GM12878 (cell line): ENCODE results near the gene RHPN2.
A peak's percentile ranks its signal among the peaks of the same experiment; 100 is the strongest.

Experiments
- CBX5 ChIP-seq: sonication (generic); IDR thresholded peaks from 2 replicates; pipeline ENCODE4 v1.6.1; 2016; ENCODE audit warnings: low read depth, moderate library complexity, mild to moderate bottlenecking, inconsistent platforms
- CHD2 ChIP-seq: IDR thresholded peaks from 2 replicates; pipeline ENCODE4 v1.6.1; 2011; ENCODE audit warnings: low read depth, low read length, improper control_type of control experiment, borderline replicate concordance
- EZH2 ChIP-seq: IDR thresholded peaks from 2 replicates; pipeline ENCODE4 v1.6.1; 2012; ENCODE audit warnings: low read depth, mild to moderate bottlenecking, control low read depth, inconsistent platforms, low read length, borderline replicate concordance; ENCODE audit not compliant: control insufficient read depth
- KDM1A ChIP-seq: fragments of 200-600 bp; sonication (generic); IDR thresholded peaks from 2 replicates; pipeline ENCODE4 v1.6.1; 2016; ENCODE audit warnings: borderline replicate concordance
- MXI1 ChIP-seq: fragments of 150-350 bp; IDR thresholded peaks from 2 replicates; pipeline ENCODE4 v1.6.1; 2011; ENCODE audit warnings: low read depth, mild to moderate bottlenecking, inconsistent platforms, low read length, improper control_type of control experiment
- MYC ChIP-seq: IDR thresholded peaks from 2 replicates; pipeline ENCODE4 v1.6.1; 2011; ENCODE audit warnings: mild to moderate bottlenecking, low read length, moderate library complexity, inconsistent platforms; ENCODE audit not compliant: insufficient read depth, insufficient replicate concordance, insufficient read length, severe bottlenecking
- PAX8 ChIP-seq: fragments of 450-650 bp; IDR thresholded peaks from 2 replicates; pipeline ENCODE4 v1.6.1; 2017; ENCODE audit warnings: mild to moderate bottlenecking, moderate library complexity
- POLR2A ChIP-seq: IDR thresholded peaks from 2 replicates; pipeline ENCODE4 v1.6.1; 2011; ENCODE audit warnings: low read depth, mild to moderate bottlenecking, low read length
- POLR2AphosphoS5 ChIP-seq: IDR thresholded peaks from 2 replicates; pipeline ENCODE4 v1.6.1; 2011; ENCODE audit warnings: mild to moderate bottlenecking, low read length, inconsistent platforms
- SMC3 ChIP-seq: IDR thresholded peaks from 2 replicates; pipeline ENCODE4 v1.6.1; 2011; ENCODE audit warnings: low read length, improper control_type of control experiment, borderline replicate concordance
- TCF3 ChIP-seq: IDR thresholded peaks from 2 replicates; pipeline ENCODE4 v1.6.1; 2012; ENCODE audit warnings: low read depth, mild to moderate bottlenecking, low read length, borderline replicate concordance; ENCODE audit not compliant: insufficient read depth
- TF ChIP-seq, protein P1 (sequence below), 3 experiments: IDR thresholded peaks in 2 of 3; conservative IDR thresholded peaks in 1 of 3; 2 replicates each; pipeline ENCODE4 v1.5.1; 2011; ENCODE audit warnings: low read depth in 3 of 3, low read length in 3 of 3, mild to moderate bottlenecking in 3 of 3, control low read depth in 2 of 3, moderate library complexity in 2 of 3, inconsistent platforms in 1 of 3, mixed read lengths in 1 of 3; ENCODE audit not compliant: control insufficient read depth in 2 of 3, insufficient read depth in 1 of 3; ENCODE audit errors: extremely low read depth in 1 of 3
- TF ChIP-seq, protein P2 (sequence below): IDR thresholded peaks from 2 replicates; pipeline ENCODE4 v1.6.1; 2011; ENCODE audit warnings: low read depth, mild to moderate bottlenecking, low read length, moderate library complexity, borderline replicate concordance; ENCODE audit errors: extremely low read depth
- TF ChIP-seq, protein P3 (sequence below): fragments of 450-650 bp; formaldehyde crosslinking; IDR thresholded peaks from 2 replicates; pipeline ENCODE4 v1.5.0; 2022; ENCODE audit warnings: mild to moderate bottlenecking, missing genetic modification characterization

DNA sequence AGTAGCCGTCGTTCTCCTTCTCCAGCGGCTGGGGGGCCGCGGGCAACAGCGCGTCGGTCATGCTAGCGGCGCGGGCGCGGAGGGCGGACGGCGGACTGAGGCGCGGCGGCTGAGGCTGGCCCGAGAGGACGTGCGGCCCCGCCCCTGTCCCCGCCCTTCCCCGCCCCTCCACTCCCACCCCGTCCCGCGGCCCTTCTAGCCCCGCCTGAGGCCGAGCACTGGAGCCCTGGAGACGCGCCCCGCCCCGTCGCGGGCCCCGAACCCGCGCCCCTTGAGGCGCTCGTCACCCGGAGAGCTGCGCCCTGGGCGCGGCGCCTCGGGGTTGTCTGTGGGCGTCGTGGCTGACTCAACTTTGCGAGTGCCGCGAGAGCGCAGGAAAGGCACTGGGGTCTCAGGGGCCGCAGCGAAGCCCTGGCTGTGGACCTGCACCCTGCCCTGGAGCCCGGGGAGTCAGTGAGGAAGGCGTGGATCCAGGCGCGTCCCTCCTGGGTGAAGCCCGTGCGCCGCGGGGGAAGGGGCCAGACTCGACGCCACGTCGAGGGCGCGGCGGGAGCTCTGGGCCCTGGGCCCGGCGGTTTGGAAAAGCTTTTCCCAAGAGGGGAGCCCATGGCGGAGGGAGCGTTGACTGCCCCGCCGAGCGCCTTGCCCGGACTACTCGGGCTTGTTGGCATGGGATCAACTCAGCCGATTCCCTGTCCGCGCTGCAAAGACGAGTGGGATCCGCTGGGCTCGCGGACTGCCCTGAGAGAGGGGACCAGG is at the start of gene RHPN2:
- TF ChIP-seq PAX8: no peak
- no peak for TF ChIP-seq CBX5
- TF ChIP-seq MXI1: no peak
- TF ChIP-seq, protein P1, sequence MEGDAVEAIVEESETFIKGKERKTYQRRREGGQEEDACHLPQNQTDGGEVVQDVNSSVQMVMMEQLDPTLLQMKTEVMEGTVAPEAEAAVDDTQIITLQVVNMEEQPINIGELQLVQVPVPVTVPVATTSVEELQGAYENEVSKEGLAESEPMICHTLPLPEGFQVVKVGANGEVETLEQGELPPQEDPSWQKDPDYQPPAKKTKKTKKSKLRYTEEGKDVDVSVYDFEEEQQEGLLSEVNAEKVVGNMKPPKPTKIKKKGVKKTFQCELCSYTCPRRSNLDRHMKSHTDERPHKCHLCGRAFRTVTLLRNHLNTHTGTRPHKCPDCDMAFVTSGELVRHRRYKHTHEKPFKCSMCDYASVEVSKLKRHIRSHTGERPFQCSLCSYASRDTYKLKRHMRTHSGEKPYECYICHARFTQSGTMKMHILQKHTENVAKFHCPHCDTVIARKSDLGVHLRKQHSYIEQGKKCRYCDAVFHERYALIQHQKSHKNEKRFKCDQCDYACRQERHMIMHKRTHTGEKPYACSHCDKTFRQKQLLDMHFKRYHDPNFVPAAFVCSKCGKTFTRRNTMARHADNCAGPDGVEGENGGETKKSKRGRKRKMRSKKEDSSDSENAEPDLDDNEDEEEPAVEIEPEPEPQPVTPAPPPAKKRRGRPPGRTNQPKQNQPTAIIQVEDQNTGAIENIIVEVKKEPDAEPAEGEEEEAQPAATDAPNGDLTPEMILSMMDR (IDR thresholded peaks at IDR 0.05 in 2 of 3, conservative IDR thresholded peaks at IDR 0.05 in 1 of 3; ENCODE audit: control insufficient read depth in 2 of 3, extremely low read depth in 1 of 3, insufficient read depth in 1 of 3, low read depth in 3 of 3, low read length in 3 of 3): no peak
- no peak for TF ChIP-seq EZH2
- no peak for TF ChIP-seq SMC3
- TF ChIP-seq KDM1A: no peak
- TF ChIP-seq, protein P2, sequence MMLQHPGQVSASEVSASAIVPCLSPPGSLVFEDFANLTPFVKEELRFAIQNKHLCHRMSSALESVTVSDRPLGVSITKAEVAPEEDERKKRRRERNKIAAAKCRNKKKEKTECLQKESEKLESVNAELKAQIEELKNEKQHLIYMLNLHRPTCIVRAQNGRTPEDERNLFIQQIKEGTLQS: no peak
- no peak for TF ChIP-seq CHD2
- no peak for TF ChIP-seq MYC
- peak; percentile 78 for TF ChIP-seq POLR2A
- TF ChIP-seq POLR2AphosphoS5: no peak
- no peak for TF ChIP-seq TCF3
- TF ChIP-seq, protein P3, sequence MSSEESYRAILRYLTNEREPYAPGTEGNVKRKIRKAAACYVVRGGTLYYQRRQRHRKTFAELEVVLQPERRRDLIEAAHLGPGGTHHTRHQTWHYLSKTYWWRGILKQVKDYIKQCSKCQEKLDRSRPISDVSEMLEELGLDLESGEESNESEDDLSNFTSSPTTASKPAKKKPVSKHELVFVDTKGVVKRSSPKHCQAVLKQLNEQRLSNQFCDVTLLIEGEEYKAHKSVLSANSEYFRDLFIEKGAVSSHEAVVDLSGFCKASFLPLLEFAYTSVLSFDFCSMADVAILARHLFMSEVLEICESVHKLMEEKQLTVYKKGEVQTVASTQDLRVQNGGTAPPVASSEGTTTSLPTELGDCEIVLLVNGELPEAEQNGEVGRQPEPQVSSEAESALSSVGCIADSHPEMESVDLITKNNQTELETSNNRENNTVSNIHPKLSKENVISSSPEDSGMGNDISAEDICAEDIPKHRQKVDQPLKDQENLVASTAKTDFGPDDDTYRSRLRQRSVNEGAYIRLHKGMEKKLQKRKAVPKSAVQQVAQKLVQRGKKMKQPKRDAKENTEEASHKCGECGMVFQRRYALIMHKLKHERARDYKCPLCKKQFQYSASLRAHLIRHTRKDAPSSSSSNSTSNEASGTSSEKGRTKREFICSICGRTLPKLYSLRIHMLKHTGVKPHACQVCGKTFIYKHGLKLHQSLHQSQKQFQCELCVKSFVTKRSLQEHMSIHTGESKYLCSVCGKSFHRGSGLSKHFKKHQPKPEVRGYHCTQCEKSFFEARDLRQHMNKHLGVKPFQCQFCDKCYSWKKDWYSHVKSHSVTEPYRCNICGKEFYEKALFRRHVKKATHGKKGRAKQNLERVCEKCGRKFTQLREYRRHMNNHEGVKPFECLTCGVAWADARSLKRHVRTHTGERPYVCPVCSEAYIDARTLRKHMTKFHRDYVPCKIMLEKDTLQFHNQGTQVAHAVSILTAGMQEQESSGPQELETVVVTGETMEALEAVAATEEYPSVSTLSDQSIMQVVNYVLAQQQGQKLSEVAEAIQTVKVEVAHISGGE: no peak
